ENCODE data around the gene HOMER3. TPM values are rescaled to one million over a fixed set of nuclear protein-coding genes. Genes with fewer than 3 reads are reported as not detected.
A peak's percentile ranks its signal among the peaks of the same experiment; 100 is the strongest.

HOMER3 gene
- total RNA-seq, 2 donors from 2014 or later, result 27.5 to 29.0 TPM

DNA sequence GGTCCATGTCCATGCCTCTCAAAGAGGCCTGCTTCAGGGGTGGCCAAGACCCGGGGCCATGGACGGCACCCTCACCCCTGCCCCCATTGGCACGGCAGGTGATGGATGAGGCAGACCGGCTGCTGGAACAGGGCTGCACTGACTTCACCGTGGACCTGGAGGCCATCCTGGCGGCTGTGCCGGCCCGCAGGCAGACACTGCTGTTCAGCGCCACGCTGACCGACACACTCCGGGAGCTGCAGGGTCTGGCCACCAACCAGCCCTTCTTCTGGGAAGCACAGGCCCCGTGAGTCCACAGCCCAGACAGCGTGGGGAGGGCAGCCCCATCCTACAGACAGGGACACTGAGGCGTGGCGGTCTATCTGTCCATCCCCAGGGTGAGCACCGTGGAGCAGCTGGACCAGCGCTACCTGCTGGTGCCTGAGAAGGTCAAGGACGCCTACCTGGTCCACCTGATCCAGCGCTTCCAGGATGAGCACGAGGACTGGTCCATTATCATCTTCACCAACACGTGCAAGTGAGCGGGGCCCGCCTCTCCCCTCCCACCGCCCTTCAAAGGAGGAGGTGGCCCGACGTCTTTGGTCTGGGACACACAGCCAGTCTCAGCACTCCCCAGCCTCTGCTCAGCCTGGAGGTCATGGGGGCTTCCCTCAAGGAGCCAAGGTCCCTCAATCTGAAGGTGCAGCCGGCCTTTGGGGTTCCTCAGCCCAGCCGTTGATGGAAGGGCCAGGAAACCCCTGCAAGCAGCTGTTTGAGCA, 18.6 kb downstream of the HOMER3 start:
- Histone ChIP-seq H3K27me3 (no peaks in the 10 kb centered on the region), H3K36me3 (replicated peaks in 1 of 2; ENCODE audit: insufficient read depth in 1 of 2, low read depth in 2 of 2) (peaks cover 4 to 28% of the 10 kb centered on the region in 2 donors), H3K27ac (no peak overlapping the region), H3K9me3 (no peaks in the 10 kb centered on the region), H3K4me3 (no peak overlapping the region), H3K4me1 (peaks cover 23% of the 10 kb centered on the region)
- DNase-seq (no peak), ATAC-seq (no peak)
- intact Hi-C loops (cut with DNase I), result no loop called here
- 81 to 95% methylated on average over 7 to 26 of the region's 29 CpGs for WGBS, 2 donors
- TF ChIP-seq, protein P1, sequence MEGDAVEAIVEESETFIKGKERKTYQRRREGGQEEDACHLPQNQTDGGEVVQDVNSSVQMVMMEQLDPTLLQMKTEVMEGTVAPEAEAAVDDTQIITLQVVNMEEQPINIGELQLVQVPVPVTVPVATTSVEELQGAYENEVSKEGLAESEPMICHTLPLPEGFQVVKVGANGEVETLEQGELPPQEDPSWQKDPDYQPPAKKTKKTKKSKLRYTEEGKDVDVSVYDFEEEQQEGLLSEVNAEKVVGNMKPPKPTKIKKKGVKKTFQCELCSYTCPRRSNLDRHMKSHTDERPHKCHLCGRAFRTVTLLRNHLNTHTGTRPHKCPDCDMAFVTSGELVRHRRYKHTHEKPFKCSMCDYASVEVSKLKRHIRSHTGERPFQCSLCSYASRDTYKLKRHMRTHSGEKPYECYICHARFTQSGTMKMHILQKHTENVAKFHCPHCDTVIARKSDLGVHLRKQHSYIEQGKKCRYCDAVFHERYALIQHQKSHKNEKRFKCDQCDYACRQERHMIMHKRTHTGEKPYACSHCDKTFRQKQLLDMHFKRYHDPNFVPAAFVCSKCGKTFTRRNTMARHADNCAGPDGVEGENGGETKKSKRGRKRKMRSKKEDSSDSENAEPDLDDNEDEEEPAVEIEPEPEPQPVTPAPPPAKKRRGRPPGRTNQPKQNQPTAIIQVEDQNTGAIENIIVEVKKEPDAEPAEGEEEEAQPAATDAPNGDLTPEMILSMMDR (IDR thresholded peaks at IDR 0.05), result no peak
- no peak for TF ChIP-seq POLR2A (IDR thresholded peaks at IDR 0.05)

DNA sequence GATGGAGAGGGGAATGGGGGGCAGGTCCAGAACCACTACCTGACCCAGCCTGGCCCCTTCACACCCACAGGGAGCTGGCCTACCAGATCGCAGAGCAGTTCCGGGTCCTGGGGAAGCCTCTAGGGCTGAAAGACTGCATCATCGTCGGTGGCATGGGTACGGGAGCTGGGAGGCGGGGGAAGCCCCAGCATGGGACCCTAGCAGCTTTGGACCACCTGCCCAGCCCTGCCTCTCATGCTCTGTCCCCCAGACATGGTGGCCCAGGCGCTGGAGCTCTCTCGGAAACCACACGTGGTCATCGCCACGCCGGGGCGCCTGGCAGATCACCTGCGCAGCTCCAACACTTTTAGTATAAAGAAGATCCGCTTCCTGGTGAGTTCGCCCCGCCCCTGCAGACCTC, 19.4 kb downstream of the HOMER3 start:
- intact Hi-C loops (cut with DNase I), result no loop called here
- Histone ChIP-seq H3K9me3 (no peaks in the 10 kb centered on the region), H3K27ac (no peak overlapping the region), H3K4me3 (no peak overlapping the region), H3K27me3 (no peaks in the 10 kb centered on the region), H3K36me3 (replicated peaks in 1 of 2; ENCODE audit: insufficient read depth in 1 of 2, low read depth in 2 of 2) (peaks cover 4 to 28% of the 10 kb centered on the region in 2 donors), H3K4me1 (peaks cover 29% of the 10 kb centered on the region)
- WGBS, 2 donors, result 87 to 97% methylated on average over 6 to 15 of the region's 17 CpGs
- TF ChIP-seq, protein P1 (IDR thresholded peaks at IDR 0.05), result no peak
- no peak for TF ChIP-seq POLR2A (IDR thresholded peaks at IDR 0.05)
- ATAC-seq (no peak), DNase-seq (no peak)

DNA sequence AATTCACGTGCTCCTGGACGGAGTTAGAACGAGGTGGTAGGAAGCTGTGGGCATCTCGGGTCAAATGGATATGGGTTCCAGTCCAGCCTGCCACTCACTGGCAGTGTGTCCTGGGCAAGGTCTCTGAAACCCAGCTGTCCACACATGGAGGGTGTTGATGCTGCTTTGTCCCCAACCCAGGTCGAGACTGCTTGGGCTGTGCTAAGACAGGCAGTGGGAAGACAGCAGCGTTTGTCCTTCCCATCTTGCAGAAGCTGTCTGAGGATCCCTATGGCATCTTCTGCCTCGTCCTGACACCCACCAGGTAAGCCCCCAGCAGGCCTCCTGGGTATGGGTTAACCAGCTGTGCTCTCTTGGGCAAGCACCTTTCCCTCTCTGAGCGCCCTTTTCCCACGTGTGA, 20.6 kb downstream of the HOMER3 start:
- no peaks in the 10 kb centered on the region for H3K9me3 ChIP-seq
- H3K27me3 ChIP-seq, result no peaks in the 10 kb centered on the region
- ATAC-seq (no peak), DNase-seq (no peak)
- no peak for TF ChIP-seq POLR2A (IDR thresholded peaks at IDR 0.05)
- TF ChIP-seq, protein P1 (IDR thresholded peaks at IDR 0.05), result no peak
- H3K4me3 ChIP-seq, result peak overlapping the region in 1 of 2 donors; percentile 100
- H3K27ac ChIP-seq, result peak overlapping the region in 1 of 4 donors; percentile 95
- H3K4me1 ChIP-seq, result peaks cover 41% of the 10 kb centered on the region
- H3K36me3 ChIP-seq (replicated peaks in 1 of 2; ENCODE audit: insufficient read depth in 1 of 2, low read depth in 2 of 2), result peaks cover 4 to 20% of the 10 kb centered on the region in 2 donors
- intact Hi-C loops (cut with DNase I), result no loop called here
- 34 to 37% methylated on average over 7 to 9 of the region's 9 CpGs for WGBS, 2 donors

DNA sequence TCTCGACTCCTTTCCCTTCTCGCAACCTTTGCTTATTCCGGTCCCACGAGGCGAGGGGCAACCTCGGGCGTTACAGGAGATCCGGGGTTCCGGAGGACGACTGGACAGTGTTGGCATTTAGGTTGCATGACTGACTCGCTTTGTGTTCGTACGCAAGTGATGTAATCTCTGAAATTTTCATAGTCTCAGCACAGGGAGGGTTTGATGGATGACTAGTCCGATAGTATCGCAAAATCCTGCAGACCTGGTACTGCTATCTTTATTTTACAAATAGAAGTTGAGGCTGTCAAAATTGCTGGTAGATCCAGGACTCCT, 21.2 kb downstream of the HOMER3 start:
- H3K36me3 ChIP-seq (replicated peaks in 1 of 2; ENCODE audit: insufficient read depth in 1 of 2, low read depth in 2 of 2), result peaks cover 3 to 15% of the 10 kb centered on the region in 2 donors
- intact Hi-C loops (cut with DNase I), result no loop called here
- peaks cover 46% of the 10 kb centered on the region for H3K4me1 ChIP-seq
- DNase-seq (no peak), ATAC-seq (no peak)
- H3K27me3 ChIP-seq, result no peaks in the 10 kb centered on the region
- TF ChIP-seq POLR2A (IDR thresholded peaks at IDR 0.05), result no peak
- TF ChIP-seq, protein P1 (IDR thresholded peaks at IDR 0.05), result peak in 1 of 7 experiments; percentile 3
- WGBS, 2 donors, result 1% methylated on average over 15 of the region's 15 CpGs; no CpG with 5 or more reads in 1 of the 2 donors
- no peaks in the 10 kb centered on the region for H3K9me3 ChIP-seq
- peak overlapping the region; percentile 67 to 100 for H3K4me3 ChIP-seq
- peak overlapping the region in 3 of 4 donors; percentile 37 to 99 (median 95) for H3K27ac ChIP-seq
